SKM-1 (cell line): Measurements from ENCODE around the gene CCDC14.
A peak's percentile ranks its signal among the peaks of the same experiment; 100 is the strongest.
"Not testable (repeated sequence)": the region's sequence is repeated elsewhere in the genome, so short reads cannot be mapped to it uniquely, and the experiment has no call there.

Experiments
- DNase-seq: peaks from one replicate; lab custom pipeline; 2025; ENCODE audit not compliant: unreplicated experiment; lab: John Stamatoyannopoulos, UW

Gene CCDC14, protein sequence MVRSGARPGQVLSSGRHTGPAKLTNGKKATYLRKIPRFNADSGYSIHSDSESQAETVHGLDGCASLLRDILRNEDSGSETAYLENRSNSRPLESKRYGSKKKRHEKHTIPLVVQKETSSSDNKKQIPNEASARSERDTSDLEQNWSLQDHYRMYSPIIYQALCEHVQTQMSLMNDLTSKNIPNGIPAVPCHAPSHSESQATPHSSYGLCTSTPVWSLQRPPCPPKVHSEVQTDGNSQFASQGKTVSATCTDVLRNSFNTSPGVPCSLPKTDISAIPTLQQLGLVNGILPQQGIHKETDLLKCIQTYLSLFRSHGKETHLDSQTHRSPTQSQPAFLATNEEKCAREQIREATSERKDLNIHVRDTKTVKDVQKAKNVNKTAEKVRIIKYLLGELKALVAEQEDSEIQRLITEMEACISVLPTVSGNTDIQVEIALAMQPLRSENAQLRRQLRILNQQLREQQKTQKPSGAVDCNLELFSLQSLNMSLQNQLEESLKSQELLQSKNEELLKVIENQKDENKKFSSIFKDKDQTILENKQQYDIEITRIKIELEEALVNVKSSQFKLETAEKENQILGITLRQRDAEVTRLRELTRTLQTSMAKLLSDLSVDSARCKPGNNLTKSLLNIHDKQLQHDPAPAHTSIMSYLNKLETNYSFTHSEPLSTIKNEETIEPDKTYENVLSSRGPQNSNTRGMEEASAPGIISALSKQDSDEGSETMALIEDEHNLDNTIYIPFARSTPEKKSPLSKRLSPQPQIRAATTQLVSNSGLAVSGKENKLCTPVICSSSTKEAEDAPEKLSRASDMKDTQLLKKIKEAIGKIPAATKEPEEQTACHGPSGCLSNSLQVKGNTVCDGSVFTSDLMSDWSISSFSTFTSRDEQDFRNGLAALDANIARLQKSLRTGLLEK

DNA sequence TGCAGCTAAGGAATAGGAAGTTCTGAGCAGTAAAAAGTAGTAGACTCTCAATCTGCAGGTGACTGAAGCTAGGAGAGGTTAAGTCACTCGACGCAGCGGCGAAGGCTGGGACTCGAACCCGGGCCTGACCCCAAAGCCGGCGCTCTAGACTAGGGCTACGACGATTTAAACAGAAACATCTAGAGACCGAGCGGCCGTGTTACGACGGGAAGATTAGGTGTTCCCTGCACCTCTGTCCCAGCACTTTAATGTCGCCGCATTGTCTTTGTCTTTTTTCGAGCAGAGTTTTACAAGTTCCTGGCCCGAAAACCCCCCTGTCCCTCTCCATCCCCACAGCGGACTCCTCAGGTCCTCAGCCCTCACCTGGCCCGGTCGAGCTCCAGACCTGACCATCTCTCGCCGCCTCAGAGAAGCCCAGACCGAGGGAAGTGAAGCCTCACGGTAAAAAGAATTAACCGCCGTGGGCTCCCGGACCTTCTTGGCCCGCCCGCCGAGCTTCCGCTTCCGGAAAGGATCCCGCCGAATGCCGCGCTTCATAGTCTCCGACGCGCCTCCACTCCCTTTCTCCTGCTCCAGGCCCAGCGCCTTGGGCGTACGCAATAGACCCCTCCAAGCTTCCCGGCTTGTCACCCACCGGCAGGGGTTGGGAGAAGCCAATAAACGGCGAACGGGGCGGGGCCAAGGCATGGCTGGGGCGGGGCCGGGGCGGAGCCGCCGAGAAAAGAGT, at the start of gene CCDC14:
Gene CCDC14 (minus strand): TSS at position 449 of the 727 bp plus-strand sequence. CDS start 56 bp downstream, at position 393.
- DNase-seq, result peak; percentile 80

DNA sequence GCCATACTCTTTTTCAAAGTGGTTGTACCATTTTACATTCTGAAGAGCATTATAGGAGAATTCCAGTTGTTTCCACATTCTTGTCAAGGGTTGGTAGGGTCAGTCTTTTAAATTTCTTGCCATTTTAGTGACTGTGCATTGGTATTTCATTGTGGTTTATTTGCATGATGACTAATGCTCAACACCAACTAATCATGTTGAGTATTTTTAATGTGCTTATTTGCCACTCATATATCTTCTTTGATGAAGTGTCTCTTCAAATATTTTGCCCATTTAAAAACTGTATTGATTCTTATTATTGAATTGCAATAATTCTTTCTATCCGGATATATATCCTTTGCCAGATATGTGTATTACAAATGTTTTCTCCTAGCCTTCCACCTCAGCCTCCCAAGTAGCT, 47.3 kb upstream of the CCDC14 start:
- DNase-seq, result not testable (repeated sequence)

DNA sequence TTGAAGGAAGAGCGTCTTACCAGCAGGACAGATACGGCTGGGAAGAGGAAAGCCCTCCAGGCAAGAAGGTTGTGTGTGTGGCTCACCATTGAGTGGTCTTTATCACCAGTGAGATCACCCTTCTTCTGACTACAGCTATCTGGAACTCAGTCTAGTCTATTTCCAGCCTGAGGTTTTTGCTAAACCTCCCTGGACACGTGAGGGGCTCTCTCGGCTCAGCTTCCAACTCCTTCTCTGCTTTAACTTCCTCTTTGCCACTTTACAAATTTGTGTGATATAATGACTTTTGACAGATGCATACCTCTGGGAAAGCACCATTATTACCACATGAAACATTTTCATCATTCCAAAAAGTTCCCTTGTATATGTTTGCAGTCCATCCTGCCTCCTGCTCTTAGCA, 46.2 kb upstream of the CCDC14 start:
- peak; percentile 44 for DNase-seq

DNA sequence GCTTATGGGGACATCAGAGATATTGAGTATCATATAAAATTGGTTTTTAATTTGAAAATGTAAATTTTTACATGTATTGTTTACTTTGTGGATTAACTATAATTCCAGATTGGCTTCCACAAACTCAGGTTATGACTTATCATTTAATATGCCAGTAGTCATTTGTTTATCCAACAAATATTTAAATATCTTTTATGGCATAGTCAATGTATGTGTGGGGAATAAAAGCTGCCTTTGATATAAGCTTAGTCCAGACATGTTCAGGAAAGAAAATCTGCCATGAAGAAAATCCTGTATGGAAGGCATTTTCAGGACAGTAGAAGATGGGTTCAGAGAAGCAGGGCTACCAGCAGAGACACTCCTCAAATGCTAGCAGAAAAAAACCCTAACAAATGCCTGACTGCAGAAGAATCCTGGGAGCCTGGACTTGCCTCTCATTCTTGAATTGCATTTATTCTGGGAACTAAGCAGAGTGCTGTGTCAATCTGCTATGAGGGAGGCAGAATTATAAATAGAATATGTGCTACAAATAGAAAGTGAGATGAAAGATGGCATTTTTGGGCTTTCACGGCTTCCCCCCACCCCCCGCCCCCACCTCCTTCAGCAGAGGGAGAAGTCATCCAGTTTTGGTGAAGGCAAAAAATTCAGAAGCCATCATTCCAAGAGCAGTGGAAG, 41.5 kb upstream of the CCDC14 start:
- not testable (repeated sequence) for DNase-seq

DNA sequence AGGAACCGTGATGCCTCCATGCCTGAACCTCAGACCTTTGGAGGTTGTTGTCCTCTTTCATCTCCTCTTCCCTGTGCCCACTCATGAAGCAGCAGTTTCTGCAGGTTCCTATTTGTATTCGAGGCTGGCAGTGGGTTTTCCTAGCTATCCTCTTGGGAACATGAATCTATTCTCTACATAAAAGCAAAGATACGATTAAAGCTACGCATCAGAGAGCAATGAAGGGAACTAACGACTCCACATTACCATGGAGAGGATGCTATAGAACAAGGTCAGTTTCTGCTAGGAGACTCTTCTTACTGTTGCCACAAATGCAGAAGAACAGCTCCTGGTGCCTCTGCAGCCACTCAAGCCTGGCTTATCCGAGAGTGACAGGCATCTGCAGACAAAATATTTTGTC, 40.3 kb upstream of the CCDC14 start:
- DNase-seq, result not testable (repeated sequence)

DNA sequence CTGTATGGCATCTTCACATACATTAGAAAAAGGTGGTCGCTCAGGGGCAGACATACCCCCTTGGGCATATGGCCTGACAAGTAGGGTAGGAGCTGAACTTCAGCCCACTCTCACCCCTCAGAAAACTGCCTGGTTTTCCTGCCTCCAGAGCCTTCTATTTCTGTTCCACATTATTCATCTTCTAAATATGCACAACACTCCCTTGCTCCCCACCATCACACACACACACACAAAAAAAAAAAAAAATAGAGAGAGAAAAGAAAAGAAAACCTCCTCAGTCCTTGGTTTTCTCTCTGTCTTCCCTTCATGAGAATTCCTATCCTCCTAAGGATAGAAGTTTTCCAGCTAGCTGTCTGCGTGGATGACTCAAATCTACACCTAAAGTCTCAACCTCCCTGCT, 36.5 kb upstream of the CCDC14 start:
- no peak for DNase-seq

DNA sequence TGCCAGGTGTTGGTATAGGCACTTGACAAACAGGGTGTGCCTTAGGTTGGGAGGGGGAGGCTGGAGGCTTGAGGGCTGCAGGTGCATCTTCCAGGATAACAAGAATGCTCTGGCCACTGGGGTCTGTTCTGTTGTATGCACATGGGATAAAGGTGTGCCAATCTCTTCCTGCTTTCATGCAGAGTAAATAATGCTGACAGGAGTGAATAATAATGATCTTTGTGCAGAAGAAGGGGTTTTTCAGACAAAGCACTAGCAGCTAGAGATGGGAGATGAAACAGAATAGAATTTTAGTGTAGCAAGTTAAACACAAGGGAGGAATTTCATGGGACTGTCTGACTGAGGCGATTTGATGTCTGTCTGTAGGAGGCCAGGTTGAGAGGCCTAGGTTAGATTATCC, 32.8 kb upstream of the CCDC14 start:
- no peak for DNase-seq

DNA sequence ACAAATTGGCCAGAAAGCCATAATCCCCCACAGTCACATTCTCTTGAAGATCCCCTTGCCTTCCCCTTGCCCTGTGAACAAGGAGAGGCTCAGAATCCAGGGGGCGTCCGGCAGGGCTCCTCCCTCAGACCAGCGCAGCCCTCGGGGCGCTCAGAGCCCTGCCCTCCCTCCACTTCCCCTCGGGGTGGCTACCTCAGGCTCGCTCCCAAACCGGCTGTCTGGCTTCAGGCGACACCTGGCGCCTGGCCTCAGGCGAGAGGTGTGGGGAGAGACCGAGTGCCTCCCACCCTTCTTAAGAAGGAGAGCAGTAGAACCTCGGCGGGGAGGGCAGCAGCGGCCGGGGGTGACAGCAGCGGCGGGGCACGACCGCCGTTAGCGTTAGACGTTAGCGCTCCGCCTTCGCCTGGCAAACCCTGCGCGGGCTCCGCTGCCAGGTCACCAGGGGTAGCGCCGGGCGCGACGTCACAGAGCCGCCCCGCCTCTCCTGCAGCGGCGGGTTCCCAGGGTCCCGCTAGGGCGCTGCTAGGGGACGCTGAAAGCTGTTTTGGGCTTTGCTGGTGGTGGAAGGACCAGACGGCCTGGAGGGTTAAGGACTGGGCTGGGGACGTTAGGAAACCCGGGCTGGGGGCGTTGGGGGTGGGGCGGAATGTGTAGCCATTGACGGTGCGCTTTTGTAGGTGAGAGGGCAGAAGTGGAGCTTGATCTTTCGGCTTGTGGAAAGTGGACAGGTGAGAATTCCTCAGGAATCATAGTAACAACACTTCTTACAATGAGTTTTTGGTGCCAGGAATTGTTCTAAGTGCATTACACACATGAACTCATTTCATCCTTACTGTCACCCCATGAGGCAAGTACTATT, 30.9 kb upstream of the CCDC14 start, which contains the start of gene ROPN1:
Gene ROPN1 (minus strand): TSS at position 395 of the 859 bp plus-strand sequence. CDS start 11,643 bp downstream, outside the sequence.
- not testable (repeated sequence) for DNase-seq

DNA sequence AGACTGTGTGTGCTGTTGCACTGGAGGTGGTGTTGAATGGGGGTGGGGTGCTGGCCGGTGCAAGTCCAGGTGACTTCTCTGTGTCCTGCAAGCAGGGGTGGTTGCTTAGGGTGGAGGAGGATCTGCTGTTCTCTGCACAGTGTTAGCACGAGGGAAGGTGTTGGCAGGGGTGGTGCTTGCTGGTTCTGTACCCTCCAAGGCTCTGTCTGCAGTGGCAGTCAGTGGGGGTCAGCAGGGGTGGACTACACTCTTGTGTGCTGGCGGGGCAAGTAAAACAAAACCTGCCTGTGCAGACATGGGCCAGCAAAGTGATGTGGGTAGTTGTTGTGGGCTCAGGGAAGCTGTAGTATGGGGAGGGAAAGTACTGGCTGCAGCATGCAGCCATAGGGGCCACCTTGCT, 25.4 kb upstream of the CCDC14 start:
- DNase-seq, result no peak

DNA sequence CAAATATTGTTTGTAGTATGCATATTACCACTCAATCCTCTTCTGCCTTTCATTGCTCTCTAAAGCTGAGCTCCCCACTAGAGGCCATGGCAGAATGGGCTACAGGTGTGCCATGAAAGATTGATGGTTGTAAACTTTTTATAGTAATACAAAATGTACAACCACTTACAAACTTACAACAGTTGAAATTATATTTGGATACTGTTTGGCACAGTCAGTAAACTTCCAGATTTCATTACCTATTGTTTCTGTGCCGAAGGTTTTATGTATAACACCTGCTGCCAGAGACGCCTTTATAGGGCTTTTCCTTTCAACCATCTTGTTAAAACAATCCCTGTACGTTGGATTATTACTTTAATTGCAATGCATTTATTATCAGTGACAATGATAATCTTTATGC, 23.9 kb upstream of the CCDC14 start:
- no peak for DNase-seq

DNA sequence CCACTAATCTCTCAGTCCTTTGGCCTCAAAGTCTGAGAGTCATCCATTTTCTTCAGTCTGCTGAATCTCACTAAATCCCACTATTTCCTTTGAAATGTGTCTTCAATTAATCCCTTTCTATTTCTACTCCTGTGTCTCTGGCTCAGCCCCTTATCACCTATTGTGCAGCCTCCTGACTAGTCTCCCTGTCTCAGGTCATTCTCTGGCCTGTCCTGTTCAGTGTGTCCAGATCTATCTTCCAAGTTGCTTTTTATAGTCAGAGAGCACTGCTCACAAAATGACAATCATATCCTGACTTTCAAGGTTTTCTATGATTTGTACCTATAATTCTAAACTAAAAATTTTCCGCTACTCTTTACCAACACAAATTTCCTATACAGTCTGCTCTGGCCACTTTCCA, 23.3 kb upstream of the CCDC14 start:
- DNase-seq, result no peak

DNA sequence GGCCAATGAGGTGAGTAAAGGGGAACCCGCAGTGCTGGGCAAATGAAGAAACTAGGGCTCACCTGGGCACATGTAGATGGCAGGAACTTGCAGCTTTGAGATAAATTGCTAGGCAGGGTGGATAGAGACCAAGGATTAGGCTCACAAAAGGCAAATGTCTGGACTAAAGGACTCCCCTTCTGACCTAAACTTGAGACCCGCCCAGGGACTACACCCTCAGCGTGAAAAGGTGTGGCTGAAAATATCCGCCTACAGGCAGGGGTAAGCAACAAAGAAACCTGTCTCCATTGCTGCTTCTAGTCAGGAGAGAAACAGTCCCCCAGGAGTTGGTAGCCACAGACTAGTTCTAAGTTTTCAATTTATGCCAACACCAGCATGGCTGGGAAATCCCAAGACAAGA, 20.3 kb upstream of the CCDC14 start:
- DNase-seq, result not testable (repeated sequence)

DNA sequence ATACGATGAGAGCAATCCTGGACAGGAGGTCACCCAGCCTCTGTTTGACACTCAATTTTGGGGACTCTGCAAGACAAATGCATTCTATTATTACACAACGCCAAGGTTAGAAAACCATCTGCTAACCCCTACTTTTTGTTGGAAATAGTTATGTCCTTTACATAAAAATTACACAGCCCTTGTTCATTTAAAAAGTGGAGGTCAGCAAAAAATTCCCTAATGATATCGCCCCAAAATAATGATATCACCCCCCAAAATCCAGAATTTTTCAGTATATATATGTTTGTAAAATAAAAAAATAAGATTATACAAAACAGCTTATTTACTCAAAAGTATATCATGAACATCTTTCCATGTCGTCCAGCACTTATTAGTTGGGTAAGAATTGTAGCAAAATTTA, 19.5 kb upstream of the CCDC14 start:
- no peak for DNase-seq

DNA sequence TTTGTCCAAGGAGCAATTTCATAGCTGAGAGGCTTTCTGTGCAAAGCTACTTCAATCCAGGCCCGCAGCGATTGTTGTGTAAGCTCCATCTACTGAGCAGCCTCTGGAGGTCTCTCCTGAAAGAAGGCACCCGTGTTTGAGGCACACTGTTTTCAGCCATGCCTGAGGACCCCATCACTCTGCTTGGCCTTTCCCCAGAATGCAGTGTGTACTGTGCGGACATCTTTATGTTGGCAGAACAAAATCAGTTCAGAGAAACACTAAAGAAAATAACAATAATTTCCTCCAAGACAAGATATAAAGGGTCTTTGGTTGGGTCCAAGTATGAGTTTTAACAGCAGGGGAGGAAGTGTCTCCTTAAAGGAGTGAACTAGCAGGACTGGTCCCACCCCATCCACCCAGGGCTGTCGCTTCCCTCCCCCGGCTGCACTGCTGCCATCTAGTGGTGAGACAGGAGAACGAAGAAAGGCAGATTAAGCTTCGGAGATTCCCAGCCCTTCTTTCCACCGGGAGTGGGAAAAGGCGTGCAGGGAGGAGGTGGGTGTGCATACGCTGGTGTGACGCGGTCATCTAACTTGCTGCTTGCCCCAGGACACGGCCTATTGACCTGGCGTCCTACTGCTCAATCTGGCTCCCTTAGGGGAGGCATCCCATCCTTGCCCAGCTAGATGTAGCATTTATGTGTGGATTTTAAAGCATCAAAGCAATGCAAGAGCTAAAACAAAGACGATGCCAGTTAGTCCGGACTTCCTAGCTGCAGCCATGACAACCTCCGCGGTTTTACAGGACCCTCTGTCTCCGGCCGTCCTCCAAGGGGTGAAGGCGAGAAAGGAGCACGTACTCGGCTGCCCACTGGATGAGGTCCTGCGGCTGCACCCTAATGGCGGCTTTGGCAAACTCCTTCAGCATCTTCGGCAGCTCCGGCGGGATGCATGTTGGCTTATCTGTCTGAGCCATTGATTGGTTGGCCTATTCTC, 18.8 kb upstream of the CCDC14 start:
- DNase-seq, result not testable (repeated sequence)

DNA sequence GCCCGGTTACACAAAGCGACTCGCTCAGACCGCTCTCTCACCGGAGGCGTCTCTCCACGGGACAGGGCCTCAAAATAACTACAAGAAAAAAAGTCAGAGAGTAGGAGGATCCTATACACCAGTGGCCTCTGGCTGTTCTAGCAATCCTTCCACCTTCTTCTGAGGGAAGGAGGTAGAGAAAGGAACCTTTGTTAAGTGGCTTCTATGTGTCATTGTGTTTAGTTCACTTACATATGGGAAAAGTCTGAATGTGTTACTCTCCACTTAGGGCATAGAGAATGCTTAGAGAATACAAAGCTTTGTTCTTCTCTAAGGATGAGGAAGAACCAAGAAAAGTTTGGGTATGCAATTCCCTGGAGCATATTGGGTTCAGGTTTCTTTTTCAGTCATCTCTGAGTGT, 15.9 kb upstream of the CCDC14 start:
- DNase-seq, result not testable (repeated sequence)

DNA sequence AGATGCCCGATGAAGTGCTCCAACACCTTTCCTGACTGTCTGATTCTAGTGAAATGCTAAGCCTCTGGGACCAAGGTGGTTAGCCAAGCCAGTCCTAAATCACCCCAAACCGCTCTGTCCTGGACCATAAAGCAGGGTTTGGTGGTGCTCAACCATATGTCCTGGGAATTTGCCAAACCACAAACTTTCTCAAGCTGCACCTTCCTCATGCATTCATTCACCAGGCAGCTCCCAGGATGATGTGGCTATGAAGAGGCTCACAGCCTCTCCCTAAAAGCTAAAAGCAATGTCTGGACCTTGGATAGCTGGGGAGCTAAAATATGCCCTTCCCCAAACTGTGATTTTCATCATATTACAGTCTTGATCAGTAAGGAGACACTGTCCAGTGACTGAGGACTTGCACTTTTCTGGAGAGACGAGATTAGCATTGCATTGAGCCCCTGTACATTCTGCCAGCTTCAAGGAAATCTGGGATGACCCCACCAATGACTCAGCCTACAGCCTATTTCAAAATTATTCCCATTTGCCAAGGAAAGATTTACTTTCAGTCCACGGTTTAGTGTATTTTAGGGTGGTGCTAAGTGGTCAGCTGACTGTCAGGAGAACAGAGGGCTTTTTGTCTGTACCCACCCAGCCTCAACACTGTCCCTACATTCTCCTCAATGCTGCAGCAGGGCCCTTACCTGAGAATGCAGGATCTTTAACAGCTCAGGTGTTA, 15.3 kb upstream of the CCDC14 start:
- DNase-seq, result not testable (repeated sequence)

DNA sequence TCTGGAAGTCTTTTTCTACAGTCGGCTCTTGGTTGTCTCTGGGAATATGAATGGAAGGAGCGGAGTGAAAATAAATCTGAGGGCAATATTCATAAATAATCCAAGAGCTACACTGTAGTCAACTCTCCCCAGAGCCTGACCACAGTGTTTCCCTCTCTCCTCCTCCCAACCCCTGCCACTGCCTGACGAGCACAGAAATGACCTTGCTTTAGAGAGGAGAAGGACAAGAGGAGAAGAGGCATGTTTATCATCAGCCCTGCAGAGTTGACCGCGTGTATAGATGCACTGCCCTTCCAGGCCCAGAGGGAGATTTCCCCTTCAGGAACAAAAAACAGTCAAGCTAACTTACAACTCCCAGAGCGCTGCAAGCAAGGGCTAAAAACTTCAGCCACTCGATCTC, 14.0 kb upstream of the CCDC14 start:
- DNase-seq, result not testable (repeated sequence)

DNA sequence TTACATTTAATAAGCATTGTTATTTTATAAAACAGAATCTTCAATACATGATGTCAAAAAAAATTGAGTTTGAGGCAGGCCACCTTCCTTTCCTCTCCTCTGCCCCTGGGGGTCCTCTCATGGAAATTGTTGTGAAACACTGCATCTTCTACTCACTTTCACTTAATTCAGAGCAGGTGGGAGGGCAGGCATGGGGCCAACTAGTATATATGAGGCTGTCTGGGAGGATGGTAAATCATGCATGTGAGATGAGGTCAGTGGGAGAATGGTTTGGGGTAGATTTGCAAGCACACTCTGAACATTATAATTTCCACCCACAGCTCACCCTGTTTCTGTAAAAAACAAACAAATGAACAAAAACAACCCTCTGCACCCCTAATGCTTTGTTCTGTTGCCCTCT, 10.4 kb upstream of the CCDC14 start:
- DNase-seq, result no peak
